HG02678 (cell line): ENCODE results near the gene GLYATL3.

Experiments
- ATAC-seq: cut with Tn5 transposase; IDR thresholded peaks from one replicate; pipeline ENCODE4 v1.9.1; 2021; ENCODE audit warnings: mild to moderate bottlenecking, moderate library complexity; ENCODE audit not compliant: unreplicated experiment

The GLYATL3 gene

DNA sequence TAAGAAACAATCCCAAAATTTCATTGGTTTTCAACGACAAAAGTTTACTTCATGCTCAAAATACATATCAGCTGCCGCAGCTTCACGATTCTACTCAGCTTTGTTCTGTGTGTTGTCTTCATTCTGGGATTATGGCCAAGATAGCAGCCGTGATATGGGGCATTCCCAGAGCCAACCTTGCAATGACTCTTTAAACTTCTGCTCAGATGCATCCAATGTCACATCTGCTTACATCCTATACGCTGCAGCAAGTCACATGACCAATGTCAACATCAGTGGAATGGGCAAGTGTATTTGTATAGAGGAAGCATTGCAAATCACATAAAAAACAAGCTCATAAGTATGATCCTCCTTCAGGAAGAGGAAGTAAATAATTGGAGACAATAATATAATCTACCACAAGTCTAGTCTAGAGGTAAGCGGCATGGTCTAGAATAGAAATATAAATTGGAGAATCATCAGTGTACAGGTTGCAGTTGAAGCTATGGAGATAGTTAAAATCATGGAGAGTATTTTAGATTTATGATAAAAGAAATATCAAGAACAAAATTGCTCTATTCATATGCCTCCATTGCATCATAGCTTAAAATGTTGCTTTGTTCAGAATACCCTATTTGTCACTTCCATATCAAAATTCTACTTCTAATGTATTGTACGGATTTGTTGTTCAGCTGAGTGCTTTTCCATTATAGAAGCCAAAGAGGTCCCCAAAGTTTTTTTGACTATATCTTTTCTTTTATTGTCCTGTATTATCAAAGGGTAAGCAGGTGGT, 43.5 kb downstream of the GLYATL3 start:
- no peak for ATAC-seq

DNA sequence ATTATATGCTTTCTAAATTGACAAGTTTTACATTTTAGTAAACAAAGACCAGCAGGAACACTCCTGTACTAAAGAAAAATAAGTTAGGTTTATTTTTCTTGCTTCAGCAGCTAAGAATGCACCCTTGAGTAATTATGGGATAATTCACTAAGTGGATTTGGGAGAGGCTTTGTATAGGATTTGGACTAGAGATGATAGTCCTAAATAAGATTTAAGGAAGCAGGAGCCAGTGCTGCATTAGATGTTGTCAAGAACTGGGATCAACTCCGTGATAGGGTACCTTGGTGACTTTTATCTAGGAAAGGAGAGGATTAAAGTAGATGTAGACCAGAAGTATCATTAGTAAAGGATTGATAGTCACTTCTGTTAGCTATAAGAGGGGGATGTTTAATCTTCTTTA, 46.6 kb downstream of the GLYATL3 start:
- ATAC-seq: no peak

DNA sequence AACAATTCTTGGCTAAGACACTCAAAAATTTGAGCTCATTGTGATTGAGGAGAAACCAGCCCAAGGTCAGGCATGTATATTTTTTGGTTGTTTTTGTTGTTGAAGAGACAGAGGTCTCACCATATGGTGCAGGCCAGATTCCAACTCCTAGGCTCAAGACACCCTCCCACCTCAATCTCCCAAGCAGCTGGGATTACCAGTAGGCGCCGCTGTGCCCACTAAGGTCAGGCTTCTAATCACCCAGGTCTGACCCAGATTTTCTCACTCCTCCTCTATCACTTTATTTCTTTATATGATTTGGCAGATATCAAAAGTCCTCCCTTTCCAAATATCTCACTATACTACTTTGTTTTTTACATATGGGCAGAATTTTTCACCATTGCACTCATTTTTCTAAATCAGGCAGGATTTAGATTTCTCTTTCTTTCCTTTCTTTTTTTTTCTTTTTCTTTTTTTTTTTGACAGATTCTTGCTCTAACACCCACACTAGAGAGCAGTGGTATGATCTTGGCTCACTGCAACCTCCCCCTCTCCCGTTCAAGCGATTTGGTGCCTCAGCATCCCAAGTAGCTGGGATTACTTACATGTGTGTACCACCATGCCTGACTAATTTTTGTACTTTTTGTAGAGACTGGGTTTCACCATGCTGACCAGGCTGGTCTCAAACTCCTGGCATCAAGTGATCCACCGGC, 49.0 kb downstream of the GLYATL3 start:
- no peak for ATAC-seq

DNA sequence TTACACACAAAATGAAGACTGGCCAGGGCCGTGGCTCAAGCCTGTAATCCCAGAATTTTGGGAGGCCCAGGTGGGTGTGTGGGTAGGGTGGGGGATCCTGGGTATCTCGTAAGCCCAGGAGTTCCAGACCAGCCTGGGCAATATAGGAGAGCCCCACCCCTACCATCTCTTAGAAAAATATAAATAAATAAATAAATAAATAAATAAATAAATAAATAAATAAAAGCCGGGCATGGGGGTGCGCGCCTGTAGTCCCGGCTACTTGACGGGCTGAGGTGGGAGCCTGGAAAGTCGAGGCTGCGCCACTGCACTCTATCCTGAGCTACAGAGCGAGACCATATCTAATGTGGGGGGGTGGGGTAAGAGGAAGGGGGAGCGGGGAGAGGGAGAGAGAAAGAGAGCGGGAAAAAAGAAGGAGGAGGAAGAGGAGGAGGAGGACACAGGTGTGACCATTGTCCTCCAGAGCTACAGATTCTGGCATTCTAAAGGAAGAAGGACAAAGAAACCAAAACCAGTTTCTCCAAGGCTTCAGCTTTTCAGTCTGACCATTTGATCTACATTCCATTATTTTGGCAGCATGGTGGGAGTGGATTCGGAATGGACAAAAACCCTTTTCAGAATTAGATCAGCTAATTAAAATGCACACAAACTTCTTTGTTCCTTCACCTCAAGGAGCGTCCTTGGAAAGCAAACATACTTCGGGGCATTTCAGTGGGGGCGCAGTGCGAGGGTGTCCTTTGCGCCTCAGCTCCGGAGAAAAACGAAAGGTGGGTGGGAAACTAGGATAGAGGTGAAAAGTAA, 50.2 kb downstream of the GLYATL3 start:
- no peak for ATAC-seq

DNA sequence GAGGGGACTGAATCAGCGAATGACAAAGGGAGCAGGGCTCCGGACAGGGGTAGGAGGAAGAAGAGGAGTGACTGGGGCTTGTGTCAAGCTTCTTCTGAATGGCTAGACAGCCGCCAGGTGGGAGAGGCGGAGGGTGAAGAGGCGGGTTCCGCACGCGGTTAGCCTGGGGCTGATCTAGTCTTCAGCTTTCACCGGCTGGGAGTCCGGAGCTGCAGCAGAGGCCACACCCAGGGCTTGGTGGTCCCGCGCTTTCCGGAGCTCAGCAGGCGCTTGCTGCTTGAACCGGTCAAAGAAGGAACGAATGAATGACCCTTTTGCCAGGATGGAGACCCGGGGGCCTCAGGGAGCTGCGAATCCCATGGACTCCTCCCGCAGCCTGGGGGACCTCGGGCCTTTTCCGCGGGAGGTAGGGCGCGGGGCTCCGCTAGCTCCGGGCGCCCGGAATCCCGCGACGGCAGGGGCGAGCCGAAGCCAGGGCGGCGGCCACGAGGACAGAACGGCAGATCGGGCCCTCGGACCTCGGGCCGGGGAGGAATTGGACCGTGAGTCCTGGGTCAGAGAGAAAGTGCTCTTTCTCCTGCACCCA, 50.9 kb downstream of the GLYATL3 start, which contains the start of gene C6orf141:
TSS of gene C6orf141 (plus strand) at position 177 of the 586 bp plus-strand sequence. CDS start at position 302, 125 bp downstream.
- ATAC-seq: peak; percentile 75

DNA sequence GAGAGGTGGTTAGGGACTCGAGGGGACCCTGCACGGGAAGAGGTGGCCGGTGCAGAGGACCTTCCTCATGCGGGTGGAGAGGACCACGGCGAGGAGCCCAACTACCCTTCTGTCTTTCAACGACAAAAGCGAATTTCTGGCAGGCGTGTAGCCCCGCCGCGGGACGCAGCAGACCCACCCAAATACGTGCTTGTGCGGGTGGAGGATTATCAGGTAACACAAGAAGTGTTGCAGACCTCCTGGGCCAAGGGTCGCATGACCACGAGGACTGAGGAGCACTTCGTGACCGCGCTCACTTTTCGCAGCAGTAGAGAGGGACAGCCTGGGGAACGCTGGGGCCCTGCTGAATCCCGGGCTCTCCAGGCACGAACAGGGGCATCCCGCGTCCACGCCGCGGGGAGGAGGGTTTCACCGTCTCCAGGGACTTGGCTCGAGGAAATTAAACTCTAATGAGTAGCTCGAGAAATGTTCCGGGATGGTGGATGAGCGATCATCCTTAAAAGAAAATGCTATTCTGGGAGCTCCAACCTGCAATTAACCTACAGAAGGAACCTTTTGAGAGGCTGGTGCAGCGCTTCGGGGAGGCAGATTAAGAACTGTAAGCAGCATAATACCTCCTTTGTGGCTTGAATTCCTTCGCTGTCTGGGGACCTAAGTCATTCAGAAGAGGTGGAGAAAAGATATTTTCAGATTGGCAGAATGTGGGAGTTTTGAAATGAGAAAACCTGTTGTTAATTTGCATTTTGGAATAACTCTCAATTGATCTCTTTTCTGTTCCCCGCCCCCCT, 51.5 kb downstream of the GLYATL3 start:
- peak; percentile 42 for ATAC-seq

DNA sequence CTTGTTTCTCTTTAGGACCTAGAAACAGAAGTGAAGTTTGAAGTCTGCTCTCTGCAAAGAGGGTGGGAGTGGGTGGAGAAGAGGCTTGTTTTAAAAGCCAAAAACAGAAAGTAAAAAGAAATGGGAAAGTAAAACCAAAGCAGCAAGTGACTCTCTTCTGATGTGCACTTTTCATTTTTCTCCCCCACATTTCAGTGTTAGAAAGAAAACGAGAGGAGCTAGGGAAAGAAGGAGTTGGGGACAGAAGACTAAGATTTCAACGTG, 52.1 kb downstream of the GLYATL3 start:
- ATAC-seq: peak; percentile 46

DNA sequence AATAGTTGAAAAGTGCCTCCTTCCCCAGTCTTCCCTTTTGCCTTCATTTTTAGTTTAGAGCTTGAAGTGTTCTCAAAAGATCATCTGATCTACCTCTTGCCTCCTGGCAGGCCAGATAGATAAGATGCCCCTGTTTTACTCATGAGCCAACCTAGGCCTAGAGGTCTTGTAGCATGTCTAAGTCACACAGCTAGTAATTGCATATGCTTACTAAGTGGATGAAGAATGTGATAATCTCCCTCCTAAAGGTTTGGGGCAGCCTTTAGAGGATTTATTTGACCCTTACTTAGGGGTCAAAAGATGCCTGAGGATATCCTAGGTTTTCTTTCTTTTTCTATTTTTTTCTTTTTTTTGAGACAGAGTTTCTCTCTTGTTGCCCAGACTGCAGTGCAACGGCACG, 52.9 kb downstream of the GLYATL3 start:
- no peak for ATAC-seq

DNA sequence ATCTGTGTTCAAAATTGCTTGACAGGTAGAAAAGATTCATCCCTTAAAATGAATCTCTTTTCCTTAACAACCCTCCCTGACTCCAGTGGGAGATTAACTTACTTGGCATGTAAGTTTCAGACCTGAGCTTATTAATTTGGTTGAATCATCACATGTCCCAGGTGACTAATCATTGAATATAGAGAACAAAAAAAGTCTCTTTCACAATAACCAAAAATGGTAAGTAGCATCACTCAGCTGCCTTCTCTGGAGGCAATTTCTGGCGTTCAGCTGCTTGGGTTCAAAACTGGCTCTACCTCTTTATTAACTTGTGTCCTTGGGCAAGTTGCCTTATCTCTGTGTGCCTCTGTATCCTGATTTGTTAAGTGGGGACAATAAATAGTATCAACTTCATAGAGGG, 53.7 kb downstream of the GLYATL3 start:
- no peak for ATAC-seq

DNA sequence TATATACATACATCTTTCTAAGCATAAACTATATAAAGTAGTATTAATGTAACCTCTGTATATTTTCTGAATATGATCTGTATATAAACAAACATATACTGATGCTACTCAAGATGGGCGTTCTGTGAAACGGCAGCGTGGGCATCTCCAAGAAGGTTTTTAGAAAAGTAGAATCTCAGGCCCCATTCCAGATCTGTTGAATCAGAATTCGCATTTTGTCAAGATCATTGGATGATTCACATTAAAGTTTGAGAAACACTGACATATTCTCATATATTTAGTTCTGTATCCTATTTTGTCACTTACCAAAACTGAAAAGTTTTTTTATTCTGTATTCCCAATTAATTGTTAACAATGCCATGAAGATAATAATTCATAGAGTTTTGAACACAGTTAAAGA, 56.2 kb downstream of the GLYATL3 start:
- ATAC-seq: no peak

DNA sequence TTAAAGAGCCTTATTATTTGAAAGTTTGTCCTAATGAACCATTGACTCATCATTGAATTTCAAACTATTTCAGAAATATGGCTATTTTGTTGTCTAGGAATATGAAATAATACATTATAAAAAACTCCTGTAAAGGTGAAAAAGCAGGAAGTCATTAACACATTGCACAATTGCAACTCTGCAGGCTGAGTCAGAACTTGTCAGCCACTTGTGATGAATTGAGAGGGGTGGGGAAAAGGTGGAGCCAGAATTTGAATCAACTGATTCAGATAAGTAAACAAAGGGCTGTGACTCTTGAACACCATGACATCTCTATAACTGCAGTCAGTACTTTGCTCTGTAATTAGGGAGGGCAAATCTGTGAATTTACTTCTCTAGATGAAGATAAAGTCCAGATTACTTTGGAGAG, 56.7 kb downstream of the GLYATL3 start:
- no peak for ATAC-seq

DNA sequence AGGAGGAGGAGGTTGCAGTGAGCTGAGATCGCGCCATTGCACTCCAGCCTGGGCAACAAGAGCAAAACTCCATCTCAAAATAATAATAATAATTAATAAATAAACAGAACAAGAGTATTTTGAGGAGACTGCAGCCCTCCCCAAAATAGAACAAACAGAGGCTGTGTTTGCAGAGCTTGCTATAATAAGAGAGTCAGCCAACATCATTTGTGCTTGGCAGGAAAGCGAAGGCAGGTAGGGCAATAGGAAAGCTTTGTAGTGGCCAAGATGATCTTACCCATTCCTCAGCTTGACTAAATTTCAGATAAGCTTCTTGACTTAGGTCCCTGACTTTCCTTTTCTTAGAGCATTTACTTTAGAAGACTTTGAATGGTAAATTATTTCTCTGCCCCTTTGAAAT, 57.5 kb downstream of the GLYATL3 start:
- no peak for ATAC-seq

DNA sequence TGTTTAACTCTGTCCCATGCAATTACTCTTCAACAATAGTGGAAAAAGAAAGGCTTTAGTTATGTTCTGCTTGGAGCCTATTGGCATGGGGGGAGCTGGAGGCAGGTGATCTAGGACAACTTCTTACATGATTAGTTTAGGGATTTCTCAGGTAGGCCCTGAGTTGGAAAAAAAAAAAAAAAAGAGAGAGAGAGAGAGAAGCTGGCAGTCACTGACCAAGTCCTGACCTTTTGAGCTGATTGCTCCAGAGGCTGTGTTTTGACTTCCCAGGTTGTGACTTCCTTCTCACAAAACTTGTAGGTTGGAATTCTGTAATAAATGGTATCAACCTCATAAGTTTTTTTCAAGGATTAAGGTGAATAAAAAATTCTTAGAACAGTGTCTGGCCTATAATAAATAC, 58.5 kb downstream of the GLYATL3 start:
- no peak for ATAC-seq

DNA sequence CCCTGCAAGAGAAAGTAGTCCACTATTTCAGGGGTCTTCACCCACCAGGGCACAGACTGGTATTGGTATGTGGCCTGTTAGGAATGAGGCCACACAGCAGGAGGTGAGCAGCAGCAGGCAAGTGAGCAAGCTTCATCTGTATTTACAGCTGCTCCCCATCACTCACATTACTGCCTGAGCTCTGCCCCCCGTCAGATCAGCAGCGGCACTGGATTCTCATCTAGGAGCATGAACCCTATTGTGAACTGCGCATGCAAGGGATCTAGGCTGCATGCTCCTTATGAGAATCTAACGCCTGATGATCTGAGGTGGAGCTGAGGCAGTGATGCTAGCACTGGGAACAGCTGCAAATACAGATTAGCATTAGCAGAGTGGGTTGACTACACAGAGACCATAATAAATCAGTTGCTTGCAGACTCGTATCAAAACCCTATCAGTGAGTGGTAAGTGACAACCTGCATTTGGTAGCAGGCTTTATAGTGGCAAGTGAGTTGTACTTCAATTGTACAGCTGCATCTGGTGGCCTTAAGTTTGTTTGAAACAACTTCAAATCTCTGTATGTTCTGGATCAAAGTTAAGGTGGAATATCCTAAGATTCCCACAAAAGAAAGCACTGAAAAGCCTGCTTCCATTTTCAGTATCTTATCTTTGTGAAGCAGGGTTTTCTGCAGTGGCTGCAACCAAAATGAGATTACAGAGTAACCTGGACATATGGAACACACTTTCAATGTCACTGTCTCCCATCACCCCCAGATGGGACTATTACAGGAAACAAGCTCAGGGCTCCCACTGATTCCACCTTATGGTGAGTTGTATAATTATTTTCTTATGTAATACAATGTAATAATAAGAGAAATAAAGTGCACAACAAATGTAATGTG, 63.5 kb downstream of the GLYATL3 start:
- no peak for ATAC-seq

DNA sequence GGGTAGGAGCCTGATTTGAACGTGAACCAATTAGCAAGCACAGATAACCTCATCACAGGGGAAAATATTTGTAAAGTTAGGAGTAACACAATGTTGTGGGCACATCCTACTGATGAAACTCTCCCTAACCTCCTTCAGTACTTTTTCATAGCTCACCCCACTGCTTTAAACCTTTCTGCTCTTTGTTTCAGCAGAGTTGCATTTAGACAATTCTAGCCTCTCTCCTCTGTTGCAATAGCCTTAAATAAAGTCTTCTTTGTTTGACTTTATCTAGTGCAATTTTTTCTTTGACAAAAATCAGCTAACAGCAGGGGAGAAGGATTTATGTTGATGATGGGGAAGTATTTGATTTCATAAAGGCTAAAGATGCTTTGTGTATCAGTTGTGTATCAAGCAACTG, 64.8 kb downstream of the GLYATL3 start:
- no peak for ATAC-seq

DNA sequence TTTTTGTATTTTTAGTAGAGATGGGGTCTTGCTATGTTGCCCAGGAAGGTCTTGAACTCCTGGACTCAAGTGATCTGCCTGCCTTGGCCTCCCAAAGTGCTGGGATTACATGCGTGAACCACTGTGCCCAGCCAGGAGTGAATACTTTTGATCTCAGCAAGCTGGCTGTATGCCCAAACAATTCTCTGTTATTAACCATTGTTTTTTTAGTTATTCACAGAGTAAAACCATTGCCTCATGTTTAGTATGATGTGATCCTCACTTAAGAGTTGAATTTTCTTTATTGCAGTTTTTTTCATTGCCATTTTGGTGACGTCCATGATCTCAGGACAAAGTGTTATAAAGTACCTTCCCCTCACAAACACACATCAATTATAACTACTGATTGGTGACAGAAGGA, 65.5 kb downstream of the GLYATL3 start:
- no peak for ATAC-seq

DNA sequence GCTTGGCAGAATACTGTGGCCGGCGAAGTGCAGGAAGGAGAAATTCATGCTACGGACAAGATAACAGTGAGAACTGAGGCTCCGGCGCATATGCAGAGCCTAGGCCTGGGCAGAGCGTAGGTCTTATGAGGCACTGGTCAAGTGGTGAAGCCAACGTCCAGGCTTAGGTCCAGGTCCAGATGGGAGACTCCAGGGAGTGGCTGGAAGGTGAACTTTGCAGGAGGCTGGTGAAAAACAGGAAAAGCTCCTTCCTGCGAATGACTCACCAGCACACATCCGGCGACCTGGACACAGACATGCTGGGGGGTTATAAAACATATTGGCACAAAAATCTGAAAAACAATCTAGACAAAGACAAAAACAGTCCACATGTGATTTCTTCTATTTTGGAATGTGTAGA, 66.1 kb downstream of the GLYATL3 start:
- no peak for ATAC-seq

DNA sequence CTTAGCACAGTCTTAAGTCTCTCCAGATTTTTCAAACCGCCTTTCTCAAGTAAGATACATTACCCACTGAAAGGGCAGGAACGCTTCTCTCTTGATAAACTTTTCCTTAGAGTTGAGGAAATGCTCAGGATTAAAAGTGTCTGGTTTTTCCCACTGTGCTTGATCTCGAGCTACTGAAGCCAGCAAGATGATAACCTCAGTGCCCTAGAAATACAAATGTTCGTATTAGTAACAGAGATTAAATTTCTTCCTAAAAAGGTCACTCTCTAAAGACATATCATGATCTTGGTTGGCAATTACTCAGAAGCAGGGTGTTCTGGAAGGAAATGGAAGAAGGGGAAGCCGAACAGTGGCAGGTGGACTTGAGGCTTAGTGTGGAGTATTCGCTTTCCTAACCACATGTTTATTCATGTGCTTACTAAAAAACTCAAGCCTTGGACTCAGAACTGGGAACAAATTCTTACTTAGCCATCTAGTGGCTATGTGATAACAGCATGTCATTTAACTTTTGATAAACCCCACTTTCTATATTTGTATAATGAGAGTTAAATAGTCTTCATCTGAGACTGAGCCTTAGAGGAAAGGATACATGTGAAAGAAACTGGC, 70.9 kb downstream of the GLYATL3 start:
- no peak for ATAC-seq

DNA sequence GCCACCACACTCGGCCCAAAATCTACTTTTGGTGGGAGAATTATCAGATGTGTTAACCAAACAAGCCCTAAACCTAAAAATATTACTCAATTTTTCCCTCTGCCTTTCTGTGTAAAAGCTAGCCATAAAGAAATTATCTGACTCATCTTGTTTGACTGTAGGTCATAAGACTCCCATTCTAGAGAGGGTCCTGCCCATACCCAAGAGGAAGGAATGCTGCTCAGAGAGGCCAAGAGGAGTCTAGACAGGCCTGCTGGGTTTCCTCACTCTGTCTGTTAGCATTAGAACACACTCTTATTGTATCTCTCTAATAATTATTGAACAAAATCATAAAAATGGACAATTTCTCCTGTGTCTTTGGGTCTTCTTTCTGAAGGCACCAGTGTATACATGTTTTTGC, 76.9 kb downstream of the GLYATL3 start:
- ATAC-seq: no peak
